ENCODE measurements around the gene TMEM201.

Gene TMEM201

GRCh38 chr1:9654834-9655723 lies 66.4 kb downstream of the TMEM201 start:
- DNase-seq = no peak

- DNase-seq = no peak
Measured at GRCh38 chr1:9655836-9656235, 67.1 kb downstream of the TMEM201 start.

DNA sequence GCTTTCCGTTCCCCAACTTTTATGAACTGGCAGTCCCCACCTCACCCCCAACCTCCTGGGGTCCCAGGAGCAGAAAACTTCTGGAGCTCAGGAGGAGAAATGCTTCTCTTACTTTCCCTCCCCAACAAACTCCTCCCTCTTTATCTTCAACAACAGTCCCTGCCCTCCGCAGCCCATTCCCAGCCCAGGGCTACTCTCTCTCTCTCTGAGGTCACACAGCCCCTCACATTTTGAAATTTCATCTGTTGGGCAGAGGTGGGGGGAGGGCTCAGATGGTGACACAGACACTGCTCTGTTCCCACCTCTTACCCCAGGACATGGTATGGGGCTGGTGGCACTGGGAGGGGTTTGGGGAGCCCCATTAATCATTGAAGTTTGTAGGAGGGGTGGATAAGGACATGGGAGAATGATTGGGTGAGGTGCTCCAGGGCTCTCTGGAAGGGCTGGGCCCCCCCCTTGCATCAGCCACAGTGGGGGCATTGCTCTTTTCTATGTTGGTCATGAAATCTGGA lies 68.9 kb downstream of the TMEM201 start:
- no peak for DNase-seq

DNA sequence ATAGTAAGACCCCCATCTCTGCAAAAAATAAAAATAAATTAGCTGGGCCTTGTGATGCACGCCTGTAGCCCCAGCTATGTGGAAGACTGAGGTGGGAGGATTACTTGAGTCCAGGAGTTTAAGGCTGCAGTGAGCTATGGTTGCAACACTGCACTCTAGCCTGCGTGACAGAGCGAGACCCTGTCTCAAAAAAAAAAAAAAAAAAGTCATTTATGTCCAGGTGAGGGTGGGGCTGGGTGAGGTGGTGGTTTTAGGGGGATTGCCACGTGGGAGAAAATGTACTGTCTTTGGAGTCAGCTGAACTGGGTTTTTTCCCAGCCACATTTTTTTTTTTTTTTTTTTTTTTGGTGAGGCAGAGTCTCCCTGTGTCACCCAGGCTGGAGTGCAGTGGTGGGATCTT lies 69.5 kb downstream of the TMEM201 start:
- DNase-seq = no peak

DNA sequence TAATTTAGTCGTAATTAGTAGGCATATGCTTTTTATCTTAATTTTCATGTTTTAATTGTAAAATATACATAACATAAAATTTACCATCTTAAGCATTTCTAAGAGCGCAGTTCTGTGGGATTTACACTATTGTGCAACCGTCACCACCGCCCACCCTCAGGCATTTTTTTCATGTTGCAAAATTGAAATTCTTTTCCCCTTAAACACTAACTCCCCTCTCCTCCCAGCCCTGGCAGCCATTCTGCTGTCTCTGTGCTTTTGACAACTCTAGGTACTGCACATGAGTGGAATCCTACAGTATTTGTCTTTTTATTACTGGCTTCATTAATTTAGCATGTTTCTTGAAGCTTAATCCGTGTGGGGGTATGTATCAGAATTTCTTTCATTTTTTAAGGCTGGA lies 70.6 kb downstream of the TMEM201 start:
- DNase-seq = no peak

- no peak for DNase-seq
Measured at GRCh38 chr1:9663257-9663656, 74.5 kb downstream of the TMEM201 start.
